Hepatocyte (in vitro differentiated cells): ENCODE data around the gene LIN54. TPM values are rescaled to one million over a fixed set of nuclear protein-coding genes. Genes with fewer than 3 reads are reported as not detected.

Experiments used
- DNase-seq: peaks from one replicate; pipeline ENCODE4 v3.0.0-alpha.2; 2016; ENCODE audit warnings: low spot score
- H2AFZ ChIP-seq: fragments of 200-600 bp; sonication (generic); 2 replicates; pipeline ENCODE4 v1.6.0; 2016; ENCODE audit warnings: antibody characterized with exemption, mild to moderate bottlenecking
- H3K27ac ChIP-seq: fragments of 200-600 bp; sonication (generic); 2 replicates; pipeline ENCODE4 v1.5.1; 2016; ENCODE audit warnings: mild to moderate bottlenecking
- H3K27me3 ChIP-seq: fragments of 200-600 bp; sonication (generic); 2 replicates; pipeline ENCODE4 v1.6.1; 2016
- H3K36me3 ChIP-seq: fragments of 200-600 bp; sonication (generic); replicated peaks from 2 replicates; pipeline ENCODE4 v1.5.1; 2016; ENCODE audit warnings: low read depth; ENCODE audit not compliant: insufficient read depth
- H3K4me1 ChIP-seq: fragments of 200-600 bp; sonication (generic); 2 replicates; pipeline ENCODE4 v1.5.1; 2016; ENCODE audit warnings: mild to moderate bottlenecking, moderate library complexity; ENCODE audit not compliant: insufficient read depth
- H3K4me2 ChIP-seq: fragments of 200-600 bp; sonication (generic); 2 replicates; pipeline ENCODE4 v1.6.0; 2016
- H3K4me3 ChIP-seq: fragments of 200-600 bp; sonication (generic); 2 replicates; pipeline ENCODE4 v1.5.1; 2016; ENCODE audit warnings: mild to moderate bottlenecking
- H3K79me2 ChIP-seq: fragments of 200-600 bp; sonication (generic); 2 replicates; pipeline ENCODE4 v1.6.0; 2017; ENCODE audit warnings: mild to moderate bottlenecking
- H3K9me2 ChIP-seq: fragments of 200-600 bp; sonication (generic); replicated peaks from 2 replicates; pipeline ENCODE4 v1.6.0; 2017; ENCODE audit warnings: mild to moderate bottlenecking; ENCODE audit not compliant: insufficient read depth
- H3K9me3 ChIP-seq: fragments of 200-600 bp; sonication (generic); 2 replicates; pipeline ENCODE4 v1.5.1; 2016; ENCODE audit warnings: low read depth, mild to moderate bottlenecking
- H4K20me1 ChIP-seq: fragments of 200-600 bp; sonication (generic); 2 replicates; pipeline ENCODE4 v1.6.0; 2016; ENCODE audit warnings: mild to moderate bottlenecking; ENCODE audit not compliant: insufficient read depth, poor library complexity, severe bottlenecking
- EZH2 ChIP-seq: fragments of 200-600 bp; sonication (generic); IDR thresholded peaks from 2 replicates; pipeline ENCODE4 v1.6.1; 2016; ENCODE audit warnings: antibody characterized with exemption, mild to moderate bottlenecking, borderline replicate concordance
- EZH2phosphoT487 ChIP-seq: fragments of 200-600 bp; sonication (generic); IDR thresholded peaks from one replicate; pipeline ENCODE4 v1.6.1; 2018; ENCODE audit warnings: antibody characterized with exemption, mild to moderate bottlenecking, low read depth, moderate library complexity; ENCODE audit not compliant: unreplicated experiment, severe bottlenecking
- WGBS: methylation state at CpG from one replicate; pipeline ENCODE4 v1.1.6; 2016; ENCODE audit warnings: low lambda C conversion rate; ENCODE audit errors: missing lambda C conversion rate; 5-methylcytosine and 5-hydroxymethylcytosine counted together
- polyA plus RNA-seq: library from polyadenylated mRNA; unstranded; fragments of >200 nt; fragmentation: Nextera tagmentation; extraction: Ambion mirVana; gene quantifications from 2 replicates; pipeline ENCODE4 v1.2.1, GENCODE V29; 2016
- total RNA-seq: library from RNA; depleted of rRNA; stranded (reverse); fragments of >200 nt; gene quantifications from 2 replicates; pipeline ENCODE4 v1.2.3, GENCODE V29; 2014
- TF ChIP-seq, protein P1 (sequence below): fragments of 200-600 bp; sonication (generic); IDR thresholded peaks from 2 replicates; pipeline ENCODE4 v1.5.1; 2016; ENCODE audit warnings: antibody characterized with exemption, mild to moderate bottlenecking; ENCODE audit not compliant: poor library complexity

LIN54 gene
- total and polyA plus RNA-seq, 2 experiments from 2014 or later = 2.7 to 19.8 TPM

DNA sequence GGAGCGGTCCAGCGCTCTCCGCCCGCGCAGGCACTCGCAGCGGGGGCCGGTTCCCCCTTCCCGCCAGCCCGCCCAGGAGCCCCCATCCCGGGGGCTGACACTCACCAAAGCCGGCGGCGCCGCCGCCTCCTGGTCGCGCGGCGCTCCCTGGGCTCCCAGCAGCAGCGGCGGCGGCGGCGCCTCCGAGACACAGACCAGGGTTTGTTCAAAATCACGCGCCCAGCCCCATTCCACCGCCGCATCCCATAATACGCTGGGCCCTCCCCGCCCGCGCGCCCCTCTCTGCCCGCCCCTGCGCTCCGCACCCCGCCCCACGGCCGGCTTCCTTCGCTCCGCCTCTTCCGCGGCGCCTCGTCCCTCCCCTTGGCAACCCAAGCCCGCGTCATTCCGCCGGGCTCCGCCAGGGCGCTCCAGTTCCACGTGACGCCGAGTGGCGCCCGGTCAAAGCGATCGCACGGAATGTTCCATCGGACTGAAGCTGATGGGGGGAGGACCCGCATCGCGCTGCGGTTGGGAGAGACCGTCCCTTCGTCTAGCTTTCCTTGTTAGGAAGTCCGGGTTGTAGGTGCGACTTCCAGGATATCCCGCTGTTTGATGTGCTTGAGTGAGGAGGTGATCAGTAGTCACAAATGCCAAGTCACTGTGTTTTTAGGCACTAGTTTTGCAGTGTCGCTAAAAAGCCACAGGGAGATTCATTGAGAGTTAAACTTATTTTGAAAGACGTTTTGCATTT, 2.2 kb upstream of the LIN54 start:
- Histone ChIP-seq H3K36me3 (no peaks in the 10 kb centered on the region), H3K9me2 (no peaks in the 10 kb centered on the region), H3K27ac (peak overlapping the region; percentile 98), H4K20me1 (no peaks in the 10 kb centered on the region), H2AFZ (peak overlapping the region; percentile 71), H3K79me2 (peaks cover 22% of the 10 kb centered on the region), H3K4me1 (peaks cover 11% of the 10 kb centered on the region), H3K4me3 (peak overlapping the region; percentile 24), H3K9me3 (no peaks in the 10 kb centered on the region), H3K4me2 (peak overlapping the region; percentile 93), H3K27me3 (no peaks in the 10 kb centered on the region)
- peak; percentile 99 for DNase-seq
- WGBS = under 1% methylated on average over 39 of the region's 73 CpGs
- TF ChIP-seq EZH2phosphoT487 (no peak), EZH2 (no peak)
- TF ChIP-seq, protein P1, sequence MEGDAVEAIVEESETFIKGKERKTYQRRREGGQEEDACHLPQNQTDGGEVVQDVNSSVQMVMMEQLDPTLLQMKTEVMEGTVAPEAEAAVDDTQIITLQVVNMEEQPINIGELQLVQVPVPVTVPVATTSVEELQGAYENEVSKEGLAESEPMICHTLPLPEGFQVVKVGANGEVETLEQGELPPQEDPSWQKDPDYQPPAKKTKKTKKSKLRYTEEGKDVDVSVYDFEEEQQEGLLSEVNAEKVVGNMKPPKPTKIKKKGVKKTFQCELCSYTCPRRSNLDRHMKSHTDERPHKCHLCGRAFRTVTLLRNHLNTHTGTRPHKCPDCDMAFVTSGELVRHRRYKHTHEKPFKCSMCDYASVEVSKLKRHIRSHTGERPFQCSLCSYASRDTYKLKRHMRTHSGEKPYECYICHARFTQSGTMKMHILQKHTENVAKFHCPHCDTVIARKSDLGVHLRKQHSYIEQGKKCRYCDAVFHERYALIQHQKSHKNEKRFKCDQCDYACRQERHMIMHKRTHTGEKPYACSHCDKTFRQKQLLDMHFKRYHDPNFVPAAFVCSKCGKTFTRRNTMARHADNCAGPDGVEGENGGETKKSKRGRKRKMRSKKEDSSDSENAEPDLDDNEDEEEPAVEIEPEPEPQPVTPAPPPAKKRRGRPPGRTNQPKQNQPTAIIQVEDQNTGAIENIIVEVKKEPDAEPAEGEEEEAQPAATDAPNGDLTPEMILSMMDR = peak; percentile 40

DNA sequence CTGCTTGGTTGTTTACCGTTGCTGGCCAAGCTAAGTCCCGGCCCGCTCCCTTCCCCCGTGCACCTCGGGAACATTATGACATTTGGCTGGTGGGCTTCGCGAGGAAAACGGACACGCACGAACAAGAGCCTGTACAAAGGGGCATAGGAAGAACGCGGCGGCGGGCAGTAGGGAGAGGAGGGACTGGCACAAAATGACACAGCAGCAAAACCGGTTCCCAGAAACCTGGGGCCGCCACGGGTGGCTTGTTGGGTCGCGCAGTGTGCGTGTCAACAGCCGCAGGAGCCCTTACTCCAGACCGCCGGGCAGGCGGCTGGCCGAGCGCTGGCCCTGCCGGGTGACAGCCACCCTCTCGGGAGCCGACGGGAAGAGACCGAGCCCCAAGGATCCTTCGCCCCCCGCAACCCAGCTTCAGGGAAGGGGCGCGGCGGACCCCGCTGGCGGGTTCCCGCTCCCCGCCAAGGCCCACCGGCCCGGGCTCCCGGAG, 1.6 kb upstream of the LIN54 start:
- Histone ChIP-seq H3K36me3 (no peaks in the 10 kb centered on the region), H3K4me3 (peak overlapping the region; percentile 23), H3K9me3 (no peaks in the 10 kb centered on the region), H3K79me2 (peaks cover 28% of the 10 kb centered on the region), H3K9me2 (no peaks in the 10 kb centered on the region), H3K27ac (peak overlapping the region; percentile 98), H2AFZ (peak overlapping the region; percentile 70), H3K4me2 (peak overlapping the region; percentile 93), H3K27me3 (no peaks in the 10 kb centered on the region), H3K4me1 (peaks cover 11% of the 10 kb centered on the region), H4K20me1 (no peaks in the 10 kb centered on the region)
- WGBS = 2% methylated on average over 38 of the region's 43 CpGs
- TF ChIP-seq EZH2phosphoT487 = no peak
- TF ChIP-seq, protein P1 = no peak
- TF ChIP-seq EZH2 = no peak
- DNase-seq = peak; percentile 62

DNA sequence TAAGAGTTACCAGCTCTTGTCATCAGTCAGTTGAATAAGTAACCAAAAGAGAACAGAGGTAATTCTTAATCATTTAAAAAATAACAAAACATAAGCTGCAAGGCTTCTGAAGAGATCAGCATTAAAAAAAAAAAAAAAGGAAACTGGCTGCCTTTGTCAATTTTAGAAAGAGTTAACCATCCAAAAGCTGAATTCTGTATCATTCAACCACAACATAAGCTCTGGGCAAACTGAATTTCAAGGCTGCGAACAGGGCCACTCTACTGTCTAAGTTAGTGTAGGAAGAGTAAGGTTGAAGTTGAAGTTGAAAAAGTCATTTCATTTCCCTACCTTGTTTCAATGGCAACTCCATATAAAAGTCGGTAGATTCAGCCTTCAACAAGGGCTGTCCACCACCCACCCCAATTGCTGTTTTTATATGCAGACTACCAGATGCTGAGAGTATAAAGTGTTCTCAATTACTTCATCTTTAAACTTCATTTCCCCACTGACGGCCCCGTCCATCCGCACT, 1.1 kb upstream of the LIN54 start:
- Histone ChIP-seq H3K27ac (peak overlapping the region; percentile 98), H3K4me2 (peak overlapping the region; percentile 93), H3K79me2 (peaks cover 33% of the 10 kb centered on the region), H3K4me1 (peaks cover 11% of the 10 kb centered on the region), H2AFZ (peak overlapping the region; percentile 70), H4K20me1 (no peaks in the 10 kb centered on the region), H3K9me2 (no peaks in the 10 kb centered on the region), H3K9me3 (no peaks in the 10 kb centered on the region), H3K27me3 (no peaks in the 10 kb centered on the region), H3K4me3 (peak overlapping the region; percentile 23), H3K36me3 (no peaks in the 10 kb centered on the region)
- 4% methylated on average over 5 of the region's 5 CpGs for WGBS
- TF ChIP-seq, protein P1 = no peak
- TF ChIP-seq EZH2 (no peak), EZH2phosphoT487 (no peak)
- DNase-seq = no peak
